ENCODE results near the gene CRIM1.

Gene CRIM1

GRCh38 chr2:36329746-36330472 is 25.7 kb upstream of the CRIM1 start:
- no peak for TF ChIP-seq CTCF (IDR thresholded peaks at IDR 0.05; ENCODE audit: control insufficient read depth, extremely low read depth, insufficient read depth)
- no peak overlapping the region for H3K4me3 ChIP-seq (ENCODE audit: low read depth, low read length)
- no peak for DNase-seq (ENCODE audit: low read depth)

- DNase-seq (ENCODE audit: low read depth) = no peak
- H3K4me3 ChIP-seq (ENCODE audit: low read depth, low read length) = no peak overlapping the region
- TF ChIP-seq CTCF (IDR thresholded peaks at IDR 0.05; ENCODE audit: control insufficient read depth, extremely low read depth, insufficient read depth) = no peak
Measured at GRCh38 chr2:36330473-36331395, 24.8 kb upstream of the CRIM1 start.

- no peak for DNase-seq (ENCODE audit: low read depth)
- no peak overlapping the region for H3K4me3 ChIP-seq (ENCODE audit: low read depth, low read length)
- TF ChIP-seq CTCF (IDR thresholded peaks at IDR 0.05; ENCODE audit: control insufficient read depth, extremely low read depth, insufficient read depth) = peak; percentile 32
Measured at GRCh38 chr2:36333350-36334012, 22.1 kb upstream of the CRIM1 start.

GRCh38 chr2:36335597-36335996 is 20.0 kb upstream of the CRIM1 start:
- no peak for DNase-seq (ENCODE audit: low read depth)
- H3K4me3 ChIP-seq (ENCODE audit: low read depth, low read length) = no peak overlapping the region
- TF ChIP-seq CTCF (IDR thresholded peaks at IDR 0.05; ENCODE audit: control insufficient read depth, extremely low read depth, insufficient read depth) = no peak

- TF ChIP-seq CTCF (IDR thresholded peaks at IDR 0.05; ENCODE audit: control insufficient read depth, extremely low read depth, insufficient read depth) = no peak
- H3K4me3 ChIP-seq (ENCODE audit: low read depth, low read length) = no peak overlapping the region
- no peak for DNase-seq (ENCODE audit: low read depth)
Measured at GRCh38 chr2:36336321-36336720, 19.3 kb upstream of the CRIM1 start.

- no peak overlapping the region for H3K4me3 ChIP-seq (ENCODE audit: low read depth, low read length)
- DNase-seq (ENCODE audit: low read depth) = no peak
- TF ChIP-seq CTCF (IDR thresholded peaks at IDR 0.05; ENCODE audit: control insufficient read depth, extremely low read depth, insufficient read depth) = no peak
Measured at GRCh38 chr2:36337354-36337753, 18.2 kb upstream of the CRIM1 start.

Measured in LNCaP clone FGC (cell line).